ENCODE data around the gene FAS.

DNA sequence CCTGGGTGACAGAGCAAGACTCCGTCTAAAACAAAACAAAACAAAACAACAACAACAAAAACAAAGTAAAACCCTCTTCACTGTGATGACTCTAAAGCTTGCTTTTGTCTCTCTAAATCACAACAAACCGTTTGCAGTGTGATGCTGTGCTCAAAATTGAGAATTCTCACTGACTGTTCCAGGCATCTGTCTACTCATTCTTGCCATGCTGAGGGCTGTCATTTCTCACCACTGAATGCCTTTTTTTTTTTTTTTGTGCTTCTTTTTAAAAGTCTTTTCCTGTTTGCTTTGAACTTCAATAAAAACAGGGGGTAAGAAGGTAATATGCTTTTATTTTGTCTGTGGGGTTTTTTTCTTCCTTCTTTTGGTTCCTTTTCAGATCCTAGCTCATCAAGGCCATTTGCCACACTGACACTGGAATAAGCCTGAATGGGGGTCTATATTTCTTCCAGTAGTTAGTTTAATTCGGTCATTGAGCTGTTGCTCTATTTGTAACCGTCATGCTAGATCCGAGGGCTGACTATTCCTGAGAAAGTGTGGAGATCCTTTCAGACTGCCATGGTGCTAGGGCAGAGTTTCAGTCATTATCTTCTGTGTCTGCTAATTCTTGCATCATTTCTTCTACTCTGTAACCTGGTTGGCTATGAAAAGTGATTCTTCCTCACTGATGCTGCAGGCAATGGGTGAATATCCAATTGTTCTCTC lies 10.6 kb downstream of the FAS start:
- TF ChIP-seq, protein P1, sequence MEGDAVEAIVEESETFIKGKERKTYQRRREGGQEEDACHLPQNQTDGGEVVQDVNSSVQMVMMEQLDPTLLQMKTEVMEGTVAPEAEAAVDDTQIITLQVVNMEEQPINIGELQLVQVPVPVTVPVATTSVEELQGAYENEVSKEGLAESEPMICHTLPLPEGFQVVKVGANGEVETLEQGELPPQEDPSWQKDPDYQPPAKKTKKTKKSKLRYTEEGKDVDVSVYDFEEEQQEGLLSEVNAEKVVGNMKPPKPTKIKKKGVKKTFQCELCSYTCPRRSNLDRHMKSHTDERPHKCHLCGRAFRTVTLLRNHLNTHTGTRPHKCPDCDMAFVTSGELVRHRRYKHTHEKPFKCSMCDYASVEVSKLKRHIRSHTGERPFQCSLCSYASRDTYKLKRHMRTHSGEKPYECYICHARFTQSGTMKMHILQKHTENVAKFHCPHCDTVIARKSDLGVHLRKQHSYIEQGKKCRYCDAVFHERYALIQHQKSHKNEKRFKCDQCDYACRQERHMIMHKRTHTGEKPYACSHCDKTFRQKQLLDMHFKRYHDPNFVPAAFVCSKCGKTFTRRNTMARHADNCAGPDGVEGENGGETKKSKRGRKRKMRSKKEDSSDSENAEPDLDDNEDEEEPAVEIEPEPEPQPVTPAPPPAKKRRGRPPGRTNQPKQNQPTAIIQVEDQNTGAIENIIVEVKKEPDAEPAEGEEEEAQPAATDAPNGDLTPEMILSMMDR (IDR thresholded peaks at IDR 0.05; ENCODE audit: poor library complexity) = no peak
- no peak for TF ChIP-seq EZH2 (IDR thresholded peaks at IDR 0.05; ENCODE audit: borderline replicate concordance)

Data from hepatocyte (in vitro differentiated cells).